Small intestine (tissue), 7 donors: ENCODE measurements around the gene NAV2. TPM values are rescaled to one million over a fixed set of nuclear protein-coding genes. Genes with fewer than 3 reads are reported as not detected.

ENCODE experiments used
- DNase-seq, 2 donors: peaks; one replicate each; pipeline versions ENCODE4 v3.0.0 to v3.0.0-alpha.2; 2013
- FAIRE-seq: peaks from 2 replicates; lab custom pipeline; 2012; peaks lifted over from hg19 to GRCh38; lab: Jason Lieb, UNC
- H3K27ac ChIP-seq, 3 donors: one replicate each; pipeline ENCODE4 v1.5.1; 2013; ENCODE audit warnings: low read length in 2 of 3, mild to moderate bottlenecking in 2 of 3, control low read depth in 1 of 3, inconsistent platforms in 1 of 3, low read depth in 1 of 3, moderate library complexity in 1 of 3
- H3K27me3 ChIP-seq, 3 donors: one replicate each; pipeline ENCODE4 v1.6.1; 2013; ENCODE audit warnings: low read length in 3 of 3, inconsistent platforms in 1 of 3; ENCODE audit not compliant: control insufficient read depth in 3 of 3, insufficient read depth in 3 of 3
- H3K36me3 ChIP-seq, 3 donors: one replicate each; pipeline ENCODE4 v1.6.1; 2013; ENCODE audit warnings: low read length in 3 of 3, inconsistent platforms in 1 of 3, low read depth in 1 of 3, mild to moderate bottlenecking in 1 of 3, moderate library complexity in 1 of 3; ENCODE audit not compliant: control insufficient read depth in 3 of 3, insufficient read depth in 2 of 3
- H3K4me1 ChIP-seq, 3 donors: one replicate each; pipeline ENCODE4 v1.6.1; 2013; ENCODE audit warnings: low read length in 2 of 3, inconsistent platforms in 1 of 3, low read depth in 1 of 3, mild to moderate bottlenecking in 1 of 3, moderate library complexity in 1 of 3; ENCODE audit not compliant: control insufficient read depth in 3 of 3, insufficient read depth in 2 of 3
- H3K4me3 ChIP-seq, 3 donors: one replicate each; pipeline ENCODE4 v1.5.1; 2013; ENCODE audit warnings: low read length in 3 of 3, control low read depth in 1 of 3, inconsistent platforms in 1 of 3, low read depth in 1 of 3, mild to moderate bottlenecking in 1 of 3, moderate library complexity in 1 of 3
- H3K9me3 ChIP-seq, 2 donors: one replicate each; pipeline ENCODE4 v1.6.1; 2013; ENCODE audit warnings: low read depth in 1 of 2, low read length in 1 of 2; ENCODE audit not compliant: control insufficient read depth in 2 of 2, insufficient read depth in 1 of 2
- WGBS, 3 donors: extraction: QIAGEN DNeasy Blood & Tissue Kit; methylation state at CpG; one replicate each; pipeline ENCODE4 v1.1.7; 2013; 5-methylcytosine and 5-hydroxymethylcytosine counted together
- polyA plus RNA-seq, 4 donors: library from polyadenylated mRNA; stranded (reverse) in 3 of 4; unstranded in 1 of 4; fragments of 200-250 nt in 3 of 4; fragments of 120-200 nt in 1 of 4; gene quantifications; one replicate each; pipeline versions ENCODE4 v1.2.1 to v1.2.3, GENCODE V29; 2013
- donor health status: healthy with polysubstance abuse.
- donor health status: control.
- donor health status: control.
- donor health status: Bipolar disorder and iron deficiency.
- donor health status: healthy.

The NAV2 gene
- polyA plus RNA-seq, 4 donors, result 1.6 to 6.5 (median 3.6) TPM

DNA sequence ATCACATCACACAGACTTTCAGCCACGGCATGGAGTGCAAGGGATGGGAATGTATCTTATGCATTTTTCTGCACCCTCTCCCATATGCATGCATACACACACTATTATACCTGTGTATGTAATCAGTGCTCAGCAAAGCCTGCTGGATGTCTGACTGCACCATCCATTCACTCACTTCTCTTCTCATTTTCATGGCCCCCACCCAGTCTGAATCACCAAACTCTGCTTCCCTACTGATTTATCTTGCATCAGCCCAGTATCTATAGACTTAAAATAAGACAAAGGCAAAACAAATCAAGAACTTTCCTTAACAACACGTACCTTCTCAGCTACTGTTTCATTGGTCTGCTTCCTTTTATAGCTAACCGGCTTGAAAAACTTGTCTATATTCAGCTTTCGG, 426.1 kb downstream of the NAV2 start:
- 73 to 83% (median 77%) methylated on average over 4 of the region's 4 CpGs for WGBS, 3 donors
- H3K27ac ChIP-seq, result no peak overlapping the region
- H3K36me3 ChIP-seq, result no peaks in the 10 kb centered on the region
- H3K4me1 ChIP-seq, result no peaks in the 10 kb centered on the region
- no peak for DNase-seq
- peaks cover 0 to 11% (median 5%) of the 10 kb centered on the region in 3 donors for H3K27me3 ChIP-seq
- peaks cover 0 to 4% of the 10 kb centered on the region in 2 donors for H3K9me3 ChIP-seq
- no peak for FAIRE-seq
- H3K4me3 ChIP-seq, result no peak overlapping the region

DNA sequence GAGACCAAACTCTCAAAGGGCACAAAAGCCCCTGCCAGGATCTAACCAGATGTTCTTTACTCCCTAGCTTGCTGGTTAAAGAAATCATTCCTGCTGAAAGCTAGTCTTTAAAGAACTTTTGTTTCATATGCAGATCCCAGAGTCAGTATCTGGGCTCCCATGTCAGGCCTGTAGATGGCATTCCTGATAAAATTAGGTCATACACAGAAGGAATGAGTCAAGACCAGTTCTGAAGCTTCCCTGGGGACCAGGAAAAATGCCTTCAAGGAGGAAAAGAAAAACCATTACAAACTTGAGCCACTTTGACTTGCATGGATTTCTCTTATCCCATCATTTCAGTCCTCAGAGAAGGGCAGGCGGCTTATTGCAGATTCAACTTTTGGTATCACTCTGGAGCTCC, 441.7 kb downstream of the NAV2 start:
- DNase-seq, result no peak
- no peak overlapping the region for H3K27ac ChIP-seq
- no peak for FAIRE-seq
- H3K4me1 ChIP-seq, result peaks cover 4 to 8% (median 6%) of the 10 kb centered on the region in 3 donors
- no peaks in the 10 kb centered on the region for H3K36me3 ChIP-seq
- no peak overlapping the region for H3K4me3 ChIP-seq
- H3K9me3 ChIP-seq, result no peaks in the 10 kb centered on the region
- peaks cover 4 to 63% (median 36%) of the 10 kb centered on the region in 3 donors for H3K27me3 ChIP-seq
- 91 to 100% (median 95%) methylated on average over 1 of the region's 1 CpG for WGBS, 3 donors

DNA sequence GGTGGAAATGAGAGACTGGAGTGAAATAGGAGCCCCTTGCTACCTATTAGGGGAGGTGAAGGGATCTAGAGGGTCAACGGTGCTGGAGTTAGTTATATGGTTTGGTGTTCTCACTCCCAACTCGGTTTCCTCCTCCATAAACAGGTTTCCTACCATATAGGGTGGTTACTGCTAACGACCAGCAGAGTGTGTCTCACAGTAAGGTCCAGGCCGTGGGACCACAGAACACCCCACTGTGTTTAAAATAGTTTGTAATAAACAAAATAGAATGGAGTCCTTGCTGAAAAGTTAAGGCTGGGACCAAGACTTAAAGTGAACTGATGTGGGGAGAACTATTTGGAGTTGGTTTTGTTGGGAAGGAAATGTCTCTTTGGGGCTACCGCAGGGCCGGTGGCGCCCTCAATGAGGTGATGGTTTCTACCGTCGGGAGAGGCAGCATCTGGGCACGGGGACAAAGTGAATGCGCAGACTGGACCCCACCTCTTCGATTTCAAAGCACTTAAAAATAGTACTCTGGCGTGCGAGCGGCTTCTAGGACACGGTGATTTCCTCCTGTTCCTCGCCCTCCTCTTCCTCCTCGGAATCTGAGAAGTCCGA, 443.1 kb downstream of the NAV2 start:
- Histone ChIP-seq H3K27me3 (peaks cover 10 to 72% (median 46%) of the 10 kb centered on the region in 3 donors), H3K9me3 (no peaks in the 10 kb centered on the region), H3K4me1 (peaks cover 4 to 8% (median 6%) of the 10 kb centered on the region in 3 donors), H3K27ac (no peak overlapping the region), H3K4me3 (peak overlapping the region in 2 of 3 donors; percentile 20 to 54), H3K36me3 (no peaks in the 10 kb centered on the region)
- DNase-seq (no peak), FAIRE-seq (no peak)
- WGBS, 3 donors, result 5 to 10% (median 7%) methylated on average over 19 of the region's 19 CpGs

DNA sequence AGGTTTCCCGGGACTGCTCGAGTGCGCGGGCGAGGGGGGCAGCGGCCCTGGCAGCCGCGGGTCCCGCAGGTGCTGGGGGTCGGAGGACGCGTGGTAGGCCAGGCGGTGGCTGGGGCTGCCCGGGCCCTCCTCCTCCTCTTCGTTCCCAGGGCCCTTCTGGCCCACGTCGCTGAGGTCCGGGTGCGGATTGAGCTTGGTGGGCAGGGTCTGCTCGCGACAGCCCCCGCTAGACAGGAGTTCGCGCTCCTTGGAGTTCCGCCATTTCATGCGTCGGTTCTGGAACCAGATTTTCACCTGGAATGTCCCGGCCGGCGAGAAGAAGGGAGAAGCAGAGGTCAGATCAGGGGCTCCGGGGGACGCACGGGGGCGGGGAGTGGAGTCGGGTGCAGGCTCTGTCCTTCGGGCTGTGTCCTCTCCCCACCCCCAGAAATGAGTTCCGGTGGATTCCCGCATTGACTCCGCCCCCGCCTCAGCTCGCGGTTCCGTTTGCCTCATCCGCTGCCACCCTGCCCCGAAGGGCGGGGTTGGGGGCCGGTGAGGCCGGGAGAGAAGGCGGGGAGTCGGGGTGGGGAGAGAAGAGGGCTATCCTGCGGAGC, 443.7 kb downstream of the NAV2 start:
- Histone ChIP-seq H3K4me1 (peaks cover 4 to 8% (median 6%) of the 10 kb centered on the region in 3 donors), H3K27ac (no peak overlapping the region), H3K4me3 (peak overlapping the region in 2 of 3 donors; percentile 20 to 54), H3K27me3 (peaks cover 10 to 78% (median 52%) of the 10 kb centered on the region in 3 donors), H3K9me3 (no peaks in the 10 kb centered on the region), H3K36me3 (no peaks in the 10 kb centered on the region)
- no peak for FAIRE-seq
- 2 to 4% (median 3%) methylated on average over 42 to 51 of the region's 51 CpGs for WGBS, 3 donors
- peak; percentile 18 to 24 for DNase-seq

DNA sequence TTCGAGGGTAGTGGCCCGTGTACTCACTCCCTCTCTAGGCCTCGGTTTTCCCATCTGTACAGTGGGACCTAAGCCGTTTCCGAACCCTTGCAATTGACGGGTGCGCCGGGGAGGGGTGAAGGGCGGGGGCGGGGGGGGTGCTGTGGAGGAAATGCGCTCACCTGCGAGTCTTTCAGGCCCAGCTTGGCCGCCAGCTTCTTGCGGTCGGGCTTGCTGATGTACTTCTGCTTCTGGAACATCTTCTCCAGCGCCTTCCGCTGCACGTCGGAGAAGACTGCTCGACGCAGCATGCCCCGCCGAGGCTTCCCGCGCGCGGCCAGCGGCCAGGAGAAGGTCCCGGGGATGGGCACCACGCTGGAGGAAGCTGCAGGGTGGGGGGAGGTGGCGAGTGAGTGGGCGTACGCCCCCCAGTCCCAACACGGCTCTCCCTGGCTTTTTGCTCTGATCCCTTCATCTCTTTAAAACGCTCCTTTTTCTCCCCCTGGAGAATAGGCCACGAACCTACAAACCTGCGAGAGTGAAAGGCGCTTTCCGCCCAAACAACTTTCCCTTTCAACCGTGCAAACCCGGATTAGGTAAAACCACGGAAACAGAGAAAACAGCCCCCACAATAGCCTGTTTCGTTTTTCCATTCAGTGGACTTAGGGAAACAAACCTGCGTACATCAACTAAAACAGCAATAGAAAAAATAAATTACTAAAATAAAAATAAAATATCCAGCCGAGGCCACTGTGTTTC, 444.4 kb downstream of the NAV2 start:
- Histone ChIP-seq H3K27ac (no peak overlapping the region), H3K9me3 (no peaks in the 10 kb centered on the region), H3K27me3 (peaks cover 10 to 85% (median 57%) of the 10 kb centered on the region in 3 donors), H3K4me3 (peak overlapping the region in 1 of 3 donors; percentile 54), H3K36me3 (no peaks in the 10 kb centered on the region), H3K4me1 (peaks cover 4 to 8% (median 6%) of the 10 kb centered on the region in 3 donors)
- peak in 1 of 2 donors; percentile 7 for DNase-seq
- FAIRE-seq, result no peak
- 2 to 5% (median 3%) methylated on average over 38 to 45 of the region's 45 CpGs for WGBS, 3 donors

DNA sequence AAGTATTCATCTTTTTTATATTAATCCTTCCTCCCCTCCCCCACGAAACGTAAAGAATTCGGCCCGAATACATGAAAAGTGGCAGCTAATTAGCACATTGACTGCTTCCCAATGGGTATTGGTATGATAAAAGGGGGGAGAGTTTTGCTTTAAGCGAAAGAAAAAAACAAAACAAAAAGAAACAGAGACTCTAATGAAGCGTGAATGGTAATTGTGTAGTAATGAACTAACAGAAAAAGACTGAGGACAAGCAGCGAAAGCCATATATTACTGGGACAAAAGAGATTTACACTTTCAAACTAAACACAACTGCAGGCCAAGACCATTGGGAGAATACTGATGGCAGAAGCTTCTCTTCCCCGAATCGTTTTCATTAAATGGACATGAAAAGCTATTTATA, 445.1 kb downstream of the NAV2 start:
- Histone ChIP-seq H3K4me3 (no peak overlapping the region), H3K9me3 (no peaks in the 10 kb centered on the region), H3K4me1 (peaks cover 4 to 8% (median 6%) of the 10 kb centered on the region in 3 donors), H3K27ac (no peak overlapping the region), H3K27me3 (peaks cover 10 to 92% (median 62%) of the 10 kb centered on the region in 3 donors), H3K36me3 (no peaks in the 10 kb centered on the region)
- no peak for FAIRE-seq
- WGBS, 3 donors, result 7 to 14% (median 12%) methylated on average over 9 of the region's 9 CpGs
- DNase-seq, result no peak

DNA sequence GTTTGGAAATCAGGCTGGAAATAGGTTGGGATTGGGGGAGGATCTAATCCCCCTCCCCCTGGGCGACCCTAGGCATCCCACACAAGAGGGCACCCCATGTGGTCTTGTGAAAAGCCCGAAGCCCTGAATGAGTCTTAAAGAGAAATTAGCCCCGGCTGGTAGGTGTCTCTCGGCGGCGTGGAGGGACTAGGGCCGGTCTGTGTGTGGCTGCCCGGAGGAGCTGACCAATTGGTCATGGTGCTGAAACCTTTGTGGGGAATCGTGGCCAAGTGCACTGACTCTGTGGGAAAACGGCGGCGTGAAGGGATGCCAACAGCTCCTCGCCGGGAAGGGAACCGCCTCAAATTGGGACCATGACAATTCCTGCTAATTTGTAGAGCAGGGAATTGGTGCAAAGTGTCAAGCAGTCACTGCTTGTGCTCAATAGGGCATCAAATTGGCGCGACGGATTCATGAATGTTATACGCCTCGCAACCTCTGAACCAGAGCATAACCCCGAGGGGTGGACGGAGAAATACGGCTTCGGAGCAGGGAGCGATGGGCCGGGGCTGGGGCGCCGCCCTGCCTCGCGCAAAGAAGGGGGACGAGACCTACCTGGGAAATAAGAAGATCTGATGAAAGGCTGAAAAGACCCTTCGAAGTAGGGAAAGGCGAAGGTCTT, 446.1 kb downstream of the NAV2 start:
- Histone ChIP-seq H3K36me3 (no peaks in the 10 kb centered on the region), H3K4me3 (no peak overlapping the region), H3K4me1 (peaks cover 5 to 10% (median 8%) of the 10 kb centered on the region in 3 donors), H3K27ac (no peak overlapping the region), H3K9me3 (no peaks in the 10 kb centered on the region), H3K27me3 (peaks cover 10 to 97% (median 65%) of the 10 kb centered on the region in 3 donors)
- WGBS, 3 donors, result 8 to 18% (median 17%) methylated on average over 33 of the region's 33 CpGs
- peak; percentile 17 to 83 for DNase-seq
- no peak for FAIRE-seq
